Neuron (in vitro differentiated cells): ENCODE measurements around the gene DPP4.

Experiments used
- H2AFZ ChIP-seq: one replicate; pipeline ENCODE4 v1.6.1; 2013; ENCODE audit warnings: low read depth, mild to moderate bottlenecking, inconsistent platforms, low read length, moderate library complexity
- H3K27me3 ChIP-seq: one replicate; pipeline ENCODE4 v1.6.1; 2013; ENCODE audit warnings: low read length; ENCODE audit not compliant: insufficient read depth
- H3K36me3 ChIP-seq: one replicate; pipeline ENCODE4 v1.6.1; 2013; ENCODE audit warnings: low read length; ENCODE audit not compliant: insufficient read depth
- H3K4me1 ChIP-seq: one replicate; pipeline ENCODE4 v1.6.1; 2013; ENCODE audit warnings: low read length; ENCODE audit not compliant: insufficient read depth
- H3K4me3 ChIP-seq: 2 replicates; pipeline ENCODE4 v1.5.1; 2013; ENCODE audit warnings: mild to moderate bottlenecking, low read length, moderate library complexity
- H3K9me3 ChIP-seq: one replicate; pipeline ENCODE4 v1.6.1; 2013; ENCODE audit warnings: low read length

The DPP4 gene

GRCh38 chr2:162073888-162074631 lies at the start of gene DPP4:
Gene DPP4 (minus strand): TSS chr2:162074215. CDS start chr2:162073981, 234 bp downstream.
- H3K36me3 ChIP-seq = no peaks in the 10 kb centered on the region
- peaks cover 7% of the 10 kb centered on the region for H3K4me1 ChIP-seq
- peak within 1 kb of the TSS; percentile 32 for H3K4me3 ChIP-seq
- peaks cover 3% of the 10 kb centered on the region for H3K9me3 ChIP-seq
- peaks cover 35% of the 10 kb centered on the region for H3K27me3 ChIP-seq
- H2AFZ ChIP-seq = peak within 1 kb of the TSS; percentile 91

DNA sequence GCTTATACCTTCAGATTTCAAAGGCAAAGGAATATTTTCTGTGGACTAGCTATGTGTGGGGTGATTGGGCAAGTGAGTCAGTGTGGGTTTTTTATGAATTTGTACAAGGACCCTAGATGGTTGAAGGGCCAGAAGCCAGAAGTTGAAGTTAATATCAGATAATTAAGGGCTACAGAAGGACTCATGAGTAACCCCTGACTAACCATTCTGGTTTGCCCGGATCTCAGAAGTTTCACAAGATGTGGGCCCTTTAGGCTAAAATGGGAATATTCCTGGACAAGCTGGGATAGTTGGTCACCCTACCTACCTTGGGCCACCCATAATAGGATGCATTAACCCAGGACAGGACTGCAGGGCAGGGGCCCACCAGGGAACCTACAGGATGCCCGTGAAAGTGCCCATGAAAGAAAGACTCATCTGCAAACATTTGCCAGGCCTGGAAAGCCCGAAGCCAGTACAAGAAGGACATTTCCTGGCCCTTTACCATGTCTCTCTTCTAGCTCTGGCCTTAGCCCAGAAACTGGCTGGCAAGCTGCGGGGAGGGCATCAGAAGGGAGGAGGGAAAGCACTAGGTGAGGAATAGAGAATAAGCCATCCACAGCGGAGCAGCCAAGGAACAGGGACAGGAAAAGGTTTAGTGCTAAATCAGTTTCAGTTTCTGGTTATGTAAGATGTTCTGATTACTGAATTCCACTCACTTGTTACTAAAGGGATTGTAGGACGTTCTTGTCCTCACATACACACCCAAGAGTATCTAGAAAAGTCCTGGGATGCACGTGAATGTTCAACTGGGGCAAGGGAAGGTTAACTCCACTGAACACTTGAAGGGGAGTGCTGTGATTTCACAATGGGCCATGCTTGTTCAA lies 44.4 kb upstream of the DPP4 start:
- no peaks in the 10 kb centered on the region for H3K27me3 ChIP-seq
- no peak overlapping the region for H2AFZ ChIP-seq
- H3K36me3 ChIP-seq = no peaks in the 10 kb centered on the region
- H3K9me3 ChIP-seq = no peaks in the 10 kb centered on the region
- H3K4me3 ChIP-seq = no peak overlapping the region
- H3K4me1 ChIP-seq = no peaks in the 10 kb centered on the region

DNA sequence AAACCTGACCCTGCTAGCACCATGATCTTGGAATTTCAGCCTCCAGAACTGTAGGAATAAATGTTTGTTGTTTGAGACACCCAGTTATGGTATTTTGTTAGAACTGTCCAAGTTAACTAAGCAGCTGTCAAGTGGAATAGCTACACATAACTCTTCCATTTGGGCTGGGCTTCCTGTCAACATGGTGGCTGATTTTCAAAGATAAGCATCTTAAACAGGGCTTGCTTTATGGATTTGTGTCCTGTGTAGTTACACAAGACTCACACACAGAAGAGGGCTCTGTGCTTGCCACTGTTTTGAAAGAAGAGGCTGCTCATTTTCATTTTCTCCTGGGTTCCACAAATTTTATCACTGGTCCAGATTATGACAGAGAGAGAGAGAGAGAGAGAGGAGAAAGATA lies 42.3 kb upstream of the DPP4 start:
- H3K36me3 ChIP-seq = no peaks in the 10 kb centered on the region
- H3K4me3 ChIP-seq = no peak overlapping the region
- peaks cover 4% of the 10 kb centered on the region for H3K4me1 ChIP-seq
- no peak overlapping the region for H2AFZ ChIP-seq
- H3K9me3 ChIP-seq = no peaks in the 10 kb centered on the region
- H3K27me3 ChIP-seq = no peaks in the 10 kb centered on the region

DNA sequence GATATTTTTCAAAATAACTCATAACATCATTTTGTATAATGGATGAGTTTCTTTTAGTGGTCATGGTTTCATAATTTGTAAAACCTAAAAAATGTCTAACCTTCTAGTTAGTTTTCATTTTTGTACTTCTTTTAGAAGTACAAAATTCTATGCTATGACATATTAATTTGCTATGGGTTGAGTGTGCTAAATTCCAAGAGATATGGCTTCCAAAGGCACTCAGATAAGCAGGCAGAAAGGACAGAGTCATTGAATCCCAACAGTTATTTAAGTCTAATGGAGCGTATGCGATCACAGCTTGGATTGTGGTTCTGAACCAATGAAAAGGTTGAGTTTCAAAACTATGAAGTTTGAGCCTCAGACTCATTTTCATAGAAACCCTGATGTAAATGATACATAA lies 41.1 kb upstream of the DPP4 start:
- H3K4me1 ChIP-seq = peaks cover 4% of the 10 kb centered on the region
- no peaks in the 10 kb centered on the region for H3K36me3 ChIP-seq
- H3K27me3 ChIP-seq = no peaks in the 10 kb centered on the region

GRCh38 chr2:162114271-162114670 lies 40.3 kb upstream of the DPP4 start:
- Histone ChIP-seq H3K36me3 (no peaks in the 10 kb centered on the region), H3K9me3 (no peaks in the 10 kb centered on the region), H3K4me1 (peaks cover 4% of the 10 kb centered on the region), H2AFZ (no peak overlapping the region), H3K27me3 (no peaks in the 10 kb centered on the region), H3K4me3 (no peak overlapping the region)

More for the DNA sequence above, 41.1 kb upstream of the DPP4 start:
- H3K4me3 ChIP-seq = no peak overlapping the region
- H2AFZ ChIP-seq = no peak overlapping the region
- H3K9me3 ChIP-seq = no peaks in the 10 kb centered on the region

GRCh38 chr2:162113776-162114168 lies 39.8 kb upstream of the DPP4 start:
- Histone ChIP-seq H3K4me1 (peaks cover 4% of the 10 kb centered on the region), H3K4me3 (no peak overlapping the region), H2AFZ (no peak overlapping the region), H3K36me3 (no peaks in the 10 kb centered on the region), H3K27me3 (no peaks in the 10 kb centered on the region), H3K9me3 (no peaks in the 10 kb centered on the region)

- no peak overlapping the region for H3K4me3 ChIP-seq
These were observed 39.2 kb upstream of the DPP4 start for GRCh38 chr2:162113088-162113775.

GRCh38 chr2:162111958-162112850 lies 38.2 kb upstream of the DPP4 start:
- Histone ChIP-seq H3K27me3 (no peaks in the 10 kb centered on the region), H3K4me1 (peaks cover 4% of the 10 kb centered on the region), H3K4me3 (no peak overlapping the region), H3K9me3 (no peaks in the 10 kb centered on the region), H2AFZ (no peak overlapping the region), H3K36me3 (no peaks in the 10 kb centered on the region)

More at GRCh38 chr2:162113088-162113775, 39.2 kb upstream of the DPP4 start:
- H3K9me3 ChIP-seq = no peaks in the 10 kb centered on the region
- no peaks in the 10 kb centered on the region for H3K36me3 ChIP-seq
- no peaks in the 10 kb centered on the region for H3K27me3 ChIP-seq
- no peak overlapping the region for H2AFZ ChIP-seq
- H3K4me1 ChIP-seq = peaks cover 4% of the 10 kb centered on the region

- no peak overlapping the region for H3K4me3 ChIP-seq
- H3K36me3 ChIP-seq = no peaks in the 10 kb centered on the region
- no peaks in the 10 kb centered on the region for H3K4me1 ChIP-seq
- no peaks in the 10 kb centered on the region for H3K9me3 ChIP-seq
- no peak overlapping the region for H2AFZ ChIP-seq
- H3K27me3 ChIP-seq = no peaks in the 10 kb centered on the region
These were observed 33.4 kb upstream of the DPP4 start for GRCh38 chr2:162107361-162107901.

GRCh38 chr2:162106746-162107145 lies 32.7 kb upstream of the DPP4 start:
- Histone ChIP-seq H3K36me3 (no peaks in the 10 kb centered on the region), H3K4me1 (no peaks in the 10 kb centered on the region), H3K4me3 (no peak overlapping the region), H3K27me3 (no peaks in the 10 kb centered on the region), H2AFZ (no peak overlapping the region), H3K9me3 (no peaks in the 10 kb centered on the region)

- Histone ChIP-seq H3K27me3 (no peaks in the 10 kb centered on the region), H3K9me3 (no peaks in the 10 kb centered on the region), H3K4me1 (no peaks in the 10 kb centered on the region), H3K4me3 (no peak overlapping the region), H3K36me3 (no peaks in the 10 kb centered on the region), H2AFZ (no peak overlapping the region)
These were observed 32.1 kb upstream of the DPP4 start for GRCh38 chr2:162106146-162106551.

DNA sequence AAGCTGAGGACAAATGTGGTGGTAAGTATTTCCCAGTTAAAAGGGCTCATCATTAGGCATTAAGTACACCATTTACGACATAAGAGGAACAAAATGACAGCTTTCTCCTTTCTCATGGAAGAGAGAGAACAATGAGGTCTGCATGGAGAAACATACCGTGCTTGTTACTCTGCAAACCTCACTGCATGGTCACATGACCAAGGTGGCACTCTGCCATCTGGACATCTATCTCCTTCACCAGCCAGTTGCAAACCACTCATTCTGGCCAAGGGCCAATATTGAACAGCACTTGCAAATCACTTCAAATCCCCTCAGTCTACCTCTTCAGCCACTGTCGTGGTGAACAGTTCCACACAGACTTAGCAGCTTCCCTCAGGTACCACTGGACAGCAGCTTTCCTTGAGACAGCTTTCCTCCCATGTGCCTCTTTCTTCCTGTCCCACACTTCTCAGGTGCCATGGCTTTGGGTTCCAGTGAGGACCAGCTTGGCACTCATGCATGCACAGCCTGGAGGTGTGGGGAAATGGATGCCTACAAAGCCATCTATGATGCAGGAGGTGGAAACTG lies 29.5 kb upstream of the DPP4 start:
- no peak overlapping the region for H2AFZ ChIP-seq
- H3K36me3 ChIP-seq = no peaks in the 10 kb centered on the region
- H3K4me3 ChIP-seq = no peak overlapping the region
- no peaks in the 10 kb centered on the region for H3K27me3 ChIP-seq
- no peaks in the 10 kb centered on the region for H3K9me3 ChIP-seq
- H3K4me1 ChIP-seq = no peaks in the 10 kb centered on the region
